HG03575 (cell line): ENCODE measurements around the gene BGLAP.

ENCODE experiments used
- ATAC-seq: cut with Tn5 transposase; IDR thresholded peaks from one replicate; pipeline ENCODE4 v1.9.1; 2021; ENCODE audit not compliant: unreplicated experiment, insufficient number of reproducible peaks, low FRiP score; ENCODE audit errors: extremely low read depth

The BGLAP gene

GRCh38 chr1:156282479-156283222, 40.7 kb downstream of the BGLAP start, which contains the start of gene SMG5:
TSS of gene SMG5 (minus strand) at chr1:156282825. CDS start at chr1:156282680, 145 bp downstream.
- peak; percentile 56 for ATAC-seq

- ATAC-seq, result no peak
These were observed 41.5 kb downstream of the BGLAP start for GRCh38 chr1:156283521-156283920.

- ATAC-seq, result no peak
These were observed 42.1 kb downstream of the BGLAP start, which contains the start of gene TMEM79 for GRCh38 chr1:156284112-156284511. TSS of gene TMEM79 (plus strand) at chr1:156284325. CDS start at chr1:156285227, 902 bp downstream.

- ATAC-seq, result no peak
These were observed 42.8 kb downstream of the BGLAP start for GRCh38 chr1:156284757-156285156.

- no peak for ATAC-seq
These were observed 43.5 kb downstream of the BGLAP start for GRCh38 chr1:156285437-156285836.

GRCh38 chr1:156286061-156286460, 44.1 kb downstream of the BGLAP start:
- no peak for ATAC-seq

GRCh38 chr1:156289857-156290256, 47.9 kb downstream of the BGLAP start:
- ATAC-seq, result no peak

- no peak for ATAC-seq
These were observed 49.5 kb downstream of the BGLAP start for GRCh38 chr1:156291226-156292061.
